ENCODE results near the gene VSTM4.

DNA sequence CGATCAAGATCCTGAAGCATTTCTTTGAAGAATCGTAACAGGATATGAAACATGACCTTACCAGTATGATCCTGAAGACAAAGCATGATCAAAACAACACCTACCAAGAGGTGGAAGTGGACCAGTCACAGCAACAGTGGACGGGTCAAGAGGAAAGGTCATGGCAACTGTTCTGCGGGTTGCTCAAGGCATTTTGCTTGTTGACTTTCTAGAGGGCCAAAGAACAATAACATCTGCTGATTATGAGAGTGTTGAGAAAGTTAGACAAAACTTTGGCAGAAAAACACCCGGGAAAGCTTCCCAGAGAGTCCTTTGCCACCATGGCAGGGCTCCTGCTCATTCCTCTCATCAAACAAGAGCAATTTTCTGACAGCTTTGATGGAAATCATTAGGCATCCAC, 110.1 kb downstream of the VSTM4 start:
- TF ChIP-seq CTCF (IDR thresholded peaks at IDR 0.05; ENCODE audit: borderline replicate concordance, extremely low read depth, low read length, poor library complexity, severe bottlenecking) (no peak), EZH2 (IDR thresholded peaks at IDR 0.05; ENCODE audit: borderline replicate concordance, low read depth, low read length, severe bottlenecking) (no peak)

Measured in DND-41 (cell line).